ENCODE results near the gene S100A16.

DNA sequence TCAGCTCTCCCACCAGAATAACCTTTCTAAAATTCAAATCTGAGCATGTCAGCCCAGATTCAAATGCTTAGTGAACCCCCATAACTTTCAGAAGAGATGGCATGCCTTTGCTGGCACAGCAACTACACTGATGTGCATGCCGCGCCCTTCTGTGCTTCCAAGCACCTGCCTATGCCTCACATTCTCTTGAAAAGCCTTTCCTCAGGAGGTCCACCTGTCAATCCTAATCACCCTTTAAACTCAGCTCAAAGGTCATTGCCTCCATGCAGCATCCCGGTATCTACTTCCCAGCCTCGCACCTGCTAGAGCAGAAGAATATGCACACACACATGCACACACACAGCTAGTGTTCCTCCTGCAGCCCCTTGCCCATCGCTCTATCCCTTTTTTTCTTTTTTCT, 42.1 kb downstream of the S100A16 start:
- TF ChIP-seq POLR2AphosphoS5 (IDR thresholded peaks at IDR 0.05; ENCODE audit: borderline replicate concordance, low read depth, low read length) (no peak), EZH2 (IDR thresholded peaks at IDR 0.05) (no peak), FOXP2 (optimal IDR thresholded peaks at IDR 0.05; ENCODE audit: control extremely low read depth, extremely low read length, insufficient read depth) (no peak)
